K562 (cell line): ENCODE results near the gene LRRC10B. TPM values are rescaled to one million over a fixed set of nuclear protein-coding genes. Genes with fewer than 3 reads are reported as not detected.

Experiments used
- KAT8 ChIP-seq: fragments of 450-650 bp; IDR thresholded peaks from 2 replicates; pipeline ENCODE4 v1.6.1; 2016; ENCODE audit warnings: low read depth, mild to moderate bottlenecking
- polyA plus RNA-seq, 8 experiments: library from polyadenylated mRNA; depleted of rRNA in 4 of 8; stranded (reverse) in 5 of 8; unstranded in 3 of 8; fragments of >200 nt; fragmentation: Nextera tagmentation in 2 of 8; fragmentation: Illumina TruSeq in 1 of 8; extraction: Ambion mirVana in 2 of 8; extraction: Trizol in 1 of 8; gene quantifications; 2 replicates each; pipeline versions ENCODE4 v1.2.1 to v1.2.3, GENCODE V29; 2011 to 2014; ENCODE audit warnings: inconsistent platforms in 1 of 8, missing spikeins in 1 of 8
- total RNA-seq, 7 experiments: library from RNA; depleted of rRNA in 6 of 7; stranded (reverse); fragments of >200 nt in 6 of 7; fragmentation: Illumina TruSeq in 2 of 7; extraction: Trizol in 2 of 7; gene quantifications; 2 replicates each; pipeline versions ENCODE4 v1.2.1 to v1.2.3, GENCODE V29; 2011 to 2021; ENCODE audit warnings: low replicate concordance in 1 of 7
- TF ChIP-seq, protein P1 (sequence below), 2 experiments: fragments of 450-650 bp in 1 of 2; sonication (generic) in 1 of 2; formaldehyde crosslinking in 1 of 2; IDR thresholded peaks; 2 replicates each; pipeline versions ENCODE4 v1.7.1 to v1.9.0; 2016 to 2022; ENCODE audit warnings: inconsistent platforms in 1 of 2, mild to moderate bottlenecking in 1 of 2, missing genetic modification reagents in 1 of 2

The LRRC10B gene
- total and polyA plus RNA-seq, 9 of the 15 experiments (the other 6 are each of a cell fraction or from before 2014, with no cell fraction given): 0.11 TPM; not detected in 8

DNA sequence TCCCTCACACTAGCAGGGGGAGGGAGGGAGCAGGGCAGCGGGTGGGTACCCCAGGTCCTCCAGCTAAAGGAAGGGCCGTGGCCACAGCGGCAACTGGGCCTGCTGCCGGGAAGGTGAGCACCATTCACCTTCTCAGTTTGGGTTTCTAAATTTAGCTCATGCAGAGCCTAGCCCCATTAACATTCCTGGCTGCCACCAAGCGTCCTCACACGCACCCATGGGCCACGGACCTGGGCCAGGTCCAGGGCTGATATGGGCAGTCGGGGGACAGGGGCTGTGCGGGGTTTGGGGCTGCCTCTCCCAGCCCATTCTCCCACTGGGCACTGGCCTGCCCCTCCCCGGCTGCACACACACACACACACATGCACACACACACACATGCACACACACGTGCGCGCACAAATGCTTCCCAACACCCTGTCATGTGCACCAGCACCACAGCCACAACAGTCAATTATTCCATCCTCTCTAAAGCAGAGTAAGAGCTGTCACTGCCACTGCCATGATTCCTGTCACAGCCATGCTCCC, 43.6 kb downstream of the LRRC10B start (continued):
- TF ChIP-seq, protein P1, sequence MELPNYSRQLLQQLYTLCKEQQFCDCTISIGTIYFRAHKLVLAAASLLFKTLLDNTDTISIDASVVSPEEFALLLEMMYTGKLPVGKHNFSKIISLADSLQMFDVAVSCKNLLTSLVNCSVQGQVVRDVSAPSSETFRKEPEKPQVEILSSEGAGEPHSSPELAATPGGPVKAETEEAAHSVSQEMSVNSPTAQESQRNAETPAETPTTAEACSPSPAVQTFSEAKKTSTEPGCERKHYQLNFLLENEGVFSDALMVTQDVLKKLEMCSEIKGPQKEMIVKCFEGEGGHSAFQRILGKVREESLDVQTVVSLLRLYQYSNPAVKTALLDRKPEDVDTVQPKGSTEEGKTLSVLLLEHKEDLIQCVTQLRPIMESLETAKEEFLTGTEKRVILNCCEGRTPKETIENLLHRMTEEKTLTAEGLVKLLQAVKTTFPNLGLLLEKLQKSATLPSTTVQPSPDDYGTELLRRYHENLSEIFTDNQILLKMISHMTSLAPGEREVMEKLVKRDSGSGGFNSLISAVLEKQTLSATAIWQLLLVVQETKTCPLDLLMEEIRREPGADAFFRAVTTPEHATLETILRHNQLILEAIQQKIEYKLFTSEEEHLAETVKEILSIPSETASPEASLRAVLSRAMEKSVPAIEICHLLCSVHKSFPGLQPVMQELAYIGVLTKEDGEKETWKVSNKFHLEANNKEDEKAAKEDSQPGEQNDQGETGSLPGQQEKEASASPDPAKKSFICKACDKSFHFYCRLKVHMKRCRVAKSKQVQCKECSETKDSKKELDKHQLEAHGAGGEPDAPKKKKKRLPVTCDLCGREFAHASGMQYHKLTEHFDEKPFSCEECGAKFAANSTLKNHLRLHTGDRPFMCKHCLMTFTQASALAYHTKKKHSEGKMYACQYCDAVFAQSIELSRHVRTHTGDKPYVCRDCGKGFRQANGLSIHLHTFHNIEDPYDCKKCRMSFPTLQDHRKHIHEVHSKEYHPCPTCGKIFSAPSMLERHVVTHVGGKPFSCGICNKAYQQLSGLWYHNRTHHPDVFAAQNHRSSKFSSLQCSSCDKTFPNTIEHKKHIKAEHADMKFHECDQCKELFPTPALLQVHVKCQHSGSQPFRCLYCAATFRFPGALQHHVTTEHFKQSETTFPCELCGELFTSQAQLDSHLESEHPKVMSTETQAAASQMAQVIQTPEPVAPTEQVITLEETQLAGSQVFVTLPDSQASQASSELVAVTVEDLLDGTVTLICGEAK (IDR thresholded peaks at IDR 0.05): no peak
- TF ChIP-seq, protein P1 (CRISPR knock-in tag; IDR thresholded peaks at IDR 0.05): no peak
- TF ChIP-seq KAT8: no peak
- TF ChIP-seq, all 486 proteins: peak for 0
